ENCODE measurements around the gene PAQR5.

Gene PAQR5

DNA sequence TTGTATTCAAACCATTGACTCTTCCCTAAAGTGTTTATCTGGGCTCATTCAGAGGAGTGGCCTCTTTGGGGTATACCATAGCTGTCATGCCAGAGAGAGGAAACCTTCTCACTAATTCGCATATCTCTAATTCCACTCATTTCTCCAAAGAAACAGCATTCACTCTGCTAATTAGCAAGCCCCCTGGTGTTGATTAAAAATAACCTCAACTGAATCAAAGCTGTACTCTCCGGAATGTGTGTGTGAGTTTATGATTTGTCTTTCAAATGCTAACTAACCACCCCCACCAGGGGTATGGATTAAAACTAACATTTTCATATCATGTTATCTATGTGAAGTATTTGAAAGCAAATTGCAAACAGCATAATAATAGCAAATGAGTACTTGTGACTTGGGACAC, 45.5 kb downstream of the PAQR5 start:
- no peak overlapping the region for H4K8ac ChIP-seq (ENCODE audit: low read depth, low read length)

DNA sequence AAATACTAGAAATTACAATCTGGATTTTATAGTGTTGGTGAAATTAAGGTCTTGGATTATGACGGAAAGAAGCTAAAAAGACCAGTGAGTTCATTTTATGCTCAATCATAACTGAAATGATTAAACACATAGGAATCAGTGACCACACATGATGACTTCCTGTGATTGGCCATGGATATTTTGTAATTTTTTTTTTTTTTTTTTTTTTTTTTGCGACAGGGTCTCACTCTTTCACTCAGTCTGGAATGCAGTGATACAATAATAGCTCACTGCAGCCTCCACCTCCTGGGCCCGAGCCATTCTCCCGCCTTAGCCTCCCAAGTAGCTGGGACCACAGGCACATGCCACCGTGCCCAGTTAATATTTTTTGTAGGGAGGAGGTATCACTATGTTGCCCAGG, 47.4 kb downstream of the PAQR5 start:
- no CpG with 5 or more reads among the region's 5 CpGs for WGBS (ENCODE audit: extremely low coverage, insufficient coverage, insufficient read length)
- H3K4me3 ChIP-seq (ENCODE audit: low read depth, low read length), result no peak overlapping the region
- no peaks in the 10 kb centered on the region for H3K36me3 ChIP-seq (ENCODE audit: control insufficient read depth in 1 of 2, insufficient read depth in 2 of 2, low read length in 2 of 2)
- H3K4ac ChIP-seq (ENCODE audit: low read depth, low read length), result no peak overlapping the region
- no peak overlapping the region for H3K23ac ChIP-seq (ENCODE audit: low read length)
- H4K8ac ChIP-seq (ENCODE audit: low read depth, low read length), result no peak overlapping the region
- no peaks in the 10 kb centered on the region for H3K9me3 ChIP-seq (ENCODE audit: insufficient read depth, low read depth, low read length)
- H2BK12ac ChIP-seq (ENCODE audit: low read length), result no peak overlapping the region
- no peak overlapping the region for H3K9ac ChIP-seq (ENCODE audit: low read length)
- no peak for DNase-seq
- H4K91ac ChIP-seq (ENCODE audit: low read depth, low read length), result no peak overlapping the region
- H3K4me2 ChIP-seq (ENCODE audit: low read length), result no peak overlapping the region
- no peak overlapping the region for H2BK5ac ChIP-seq (ENCODE audit: low read depth, low read length, poor library complexity)
- no peak overlapping the region for H3K14ac ChIP-seq (ENCODE audit: low read length)
- no peak overlapping the region for H2AK5ac ChIP-seq (ENCODE audit: low read length)
- no peak overlapping the region for H4K12ac ChIP-seq (ENCODE audit: low read depth, low read length)
- H3K79me2 ChIP-seq (ENCODE audit: control insufficient read depth, insufficient read depth, low read length, poor library complexity), result no peaks in the 10 kb centered on the region
- H3K27ac ChIP-seq (ENCODE audit: low read depth, low read length), result no peak overlapping the region
- H3K4me1 ChIP-seq (ENCODE audit: control insufficient read depth in 1 of 2, insufficient read depth in 2 of 2, low read length in 2 of 2), result peaks cover 4 to 6% of the 10 kb centered on the region in 2 experiments
- no peaks in the 10 kb centered on the region for H3K79me1 ChIP-seq (ENCODE audit: low read length)
- H3K27me3 ChIP-seq (ENCODE audit: insufficient read depth, low read length), result no peaks in the 10 kb centered on the region
- H2BK120ac ChIP-seq (ENCODE audit: insufficient read depth, low read length, poor library complexity), result no peak overlapping the region
- H3K18ac ChIP-seq (ENCODE audit: low read length), result no peak overlapping the region
- H2AFZ ChIP-seq (ENCODE audit: insufficient read depth, low read length, poor library complexity), result no peak overlapping the region

More for the DNA sequence above, 45.5 kb downstream of the PAQR5 start:
- no peak overlapping the region for H3K4me3 ChIP-seq (ENCODE audit: low read depth, low read length)
- no peaks in the 10 kb centered on the region for H3K79me1 ChIP-seq (ENCODE audit: low read length)
- no peak overlapping the region for H3K4ac ChIP-seq (ENCODE audit: low read depth, low read length)
- no peak overlapping the region for H3K14ac ChIP-seq (ENCODE audit: low read length)
- peaks cover 4 to 6% of the 10 kb centered on the region in 2 experiments for H3K4me1 ChIP-seq (ENCODE audit: control insufficient read depth in 1 of 2, insufficient read depth in 2 of 2, low read length in 2 of 2)
- no peak overlapping the region for H3K4me2 ChIP-seq (ENCODE audit: low read length)
- H3K79me2 ChIP-seq (ENCODE audit: control insufficient read depth, insufficient read depth, low read length, poor library complexity), result no peaks in the 10 kb centered on the region
- H2AFZ ChIP-seq (ENCODE audit: insufficient read depth, low read length, poor library complexity), result no peak overlapping the region
- no peak overlapping the region for H4K91ac ChIP-seq (ENCODE audit: low read depth, low read length)
- no CpG with 5 or more reads among the region's 2 CpGs for WGBS (ENCODE audit: extremely low coverage, insufficient coverage, insufficient read length)
- no peaks in the 10 kb centered on the region for H3K9me3 ChIP-seq (ENCODE audit: insufficient read depth, low read depth, low read length)
- H3K36me3 ChIP-seq (ENCODE audit: control insufficient read depth in 1 of 2, insufficient read depth in 2 of 2, low read length in 2 of 2), result no peaks in the 10 kb centered on the region
- H3K23ac ChIP-seq (ENCODE audit: low read length), result no peak overlapping the region
- H2BK12ac ChIP-seq (ENCODE audit: low read length), result no peak overlapping the region
- no peak overlapping the region for H3K18ac ChIP-seq (ENCODE audit: low read length)
- no peak overlapping the region for H2BK120ac ChIP-seq (ENCODE audit: insufficient read depth, low read length, poor library complexity)
- H3K27ac ChIP-seq (ENCODE audit: low read depth, low read length), result no peak overlapping the region
- H4K12ac ChIP-seq (ENCODE audit: low read depth, low read length), result no peak overlapping the region
- DNase-seq, result no peak
- H2AK5ac ChIP-seq (ENCODE audit: low read length), result no peak overlapping the region
- no peaks in the 10 kb centered on the region for H3K27me3 ChIP-seq (ENCODE audit: insufficient read depth, low read length)
- H3K9ac ChIP-seq (ENCODE audit: low read length), result no peak overlapping the region
- no peak overlapping the region for H2BK5ac ChIP-seq (ENCODE audit: low read depth, low read length, poor library complexity)

DNA sequence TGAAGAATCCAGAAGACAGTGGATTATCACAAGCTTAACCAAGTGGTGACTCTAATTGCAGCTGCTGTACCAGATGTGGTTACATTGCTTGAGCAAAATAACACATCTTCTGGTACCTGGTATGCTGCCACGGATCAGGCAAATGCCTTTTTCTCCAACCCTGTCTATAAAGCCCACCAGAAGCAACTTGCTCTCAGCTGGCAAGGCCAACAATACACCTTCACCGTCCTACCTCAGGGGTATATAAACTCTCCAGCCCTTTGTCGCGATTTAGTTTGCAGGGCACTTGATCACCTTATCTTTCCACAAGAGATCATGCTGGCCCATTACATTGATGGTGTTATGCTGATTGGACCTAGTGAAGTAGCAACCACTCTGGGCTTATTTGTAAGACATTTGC, 52.6 kb downstream of the PAQR5 start:
- Histone ChIP-seq H3K9ac (ENCODE audit: low read length) (no peak overlapping the region), H3K23ac (ENCODE audit: low read length) (no peak overlapping the region), H2BK120ac (ENCODE audit: insufficient read depth, low read length, poor library complexity) (no peak overlapping the region), H3K27ac (ENCODE audit: low read depth, low read length) (no peak overlapping the region), H3K9me3 (ENCODE audit: insufficient read depth, low read depth, low read length) (no peaks in the 10 kb centered on the region), H3K4me2 (ENCODE audit: low read length) (no peak overlapping the region), H4K91ac (ENCODE audit: low read depth, low read length) (no peak overlapping the region), H3K27me3 (ENCODE audit: insufficient read depth, low read length) (no peaks in the 10 kb centered on the region), H3K36me3 (ENCODE audit: control insufficient read depth in 1 of 2, insufficient read depth in 2 of 2, low read length in 2 of 2) (no peaks in the 10 kb centered on the region), H3K18ac (ENCODE audit: low read length) (no peak overlapping the region), H4K8ac (ENCODE audit: low read depth, low read length) (no peak overlapping the region), H2AK5ac (ENCODE audit: low read length) (no peak overlapping the region), H3K14ac (ENCODE audit: low read length) (no peak overlapping the region), H3K4ac (ENCODE audit: low read depth, low read length) (no peak overlapping the region), H2BK5ac (ENCODE audit: low read depth, low read length, poor library complexity) (no peak overlapping the region), H3K79me1 (ENCODE audit: low read length) (no peaks in the 10 kb centered on the region), H3K4me1 (ENCODE audit: control insufficient read depth in 1 of 2, insufficient read depth in 2 of 2, low read length in 2 of 2) (no peaks in the 10 kb centered on the region), H3K79me2 (ENCODE audit: control insufficient read depth, insufficient read depth, low read length, poor library complexity) (no peaks in the 10 kb centered on the region), H4K12ac (ENCODE audit: low read depth, low read length) (no peak overlapping the region), H3K4me3 (ENCODE audit: low read depth, low read length) (no peak overlapping the region), H2BK12ac (ENCODE audit: low read length) (no peak overlapping the region), H2AFZ (ENCODE audit: insufficient read depth, low read length, poor library complexity) (no peak overlapping the region)
- DNase-seq, result no peak
- no CpG with 5 or more reads among the region's 4 CpGs for WGBS (ENCODE audit: extremely low coverage, insufficient coverage, insufficient read length)

DNA sequence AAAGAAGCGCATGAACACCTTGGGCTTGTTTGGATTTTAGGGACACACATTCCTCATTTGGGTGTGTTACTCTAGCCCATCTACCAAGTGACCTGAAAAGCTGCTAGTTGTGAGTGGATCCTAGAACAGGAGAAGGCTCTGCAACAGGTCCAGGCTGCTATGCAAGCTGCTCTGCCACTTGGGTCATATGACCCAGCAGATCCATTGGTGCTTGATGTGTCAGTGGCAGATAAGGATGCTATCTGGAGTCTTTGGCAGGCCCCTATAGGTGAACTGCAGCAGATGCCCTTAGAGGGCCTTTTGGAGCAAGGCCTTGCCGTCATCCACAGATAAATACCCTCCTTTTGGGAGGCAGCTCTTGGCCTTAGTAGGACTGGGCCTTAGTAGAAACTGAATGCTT, 53.2 kb downstream of the PAQR5 start:
- peak in 1 of 2 donors; percentile 3 for DNase-seq
- Histone ChIP-seq H3K14ac (ENCODE audit: low read length) (no peak overlapping the region), H3K18ac (ENCODE audit: low read length) (no peak overlapping the region), H4K12ac (ENCODE audit: low read depth, low read length) (no peak overlapping the region), H2BK12ac (ENCODE audit: low read length) (no peak overlapping the region), H3K4me2 (ENCODE audit: low read length) (no peak overlapping the region), H3K36me3 (ENCODE audit: control insufficient read depth in 1 of 2, insufficient read depth in 2 of 2, low read length in 2 of 2) (no peaks in the 10 kb centered on the region), H3K4ac (ENCODE audit: low read depth, low read length) (no peak overlapping the region), H4K8ac (ENCODE audit: low read depth, low read length) (no peak overlapping the region), H3K9me3 (ENCODE audit: insufficient read depth, low read depth, low read length) (no peaks in the 10 kb centered on the region), H3K23ac (ENCODE audit: low read length) (no peak overlapping the region), H3K79me1 (ENCODE audit: low read length) (no peaks in the 10 kb centered on the region), H3K79me2 (ENCODE audit: control insufficient read depth, insufficient read depth, low read length, poor library complexity) (no peaks in the 10 kb centered on the region), H3K4me3 (ENCODE audit: low read depth, low read length) (no peak overlapping the region), H2BK5ac (ENCODE audit: low read depth, low read length, poor library complexity) (no peak overlapping the region), H2BK120ac (ENCODE audit: insufficient read depth, low read length, poor library complexity) (no peak overlapping the region), H4K91ac (ENCODE audit: low read depth, low read length) (no peak overlapping the region), H2AFZ (ENCODE audit: insufficient read depth, low read length, poor library complexity) (no peak overlapping the region), H2AK5ac (ENCODE audit: low read length) (no peak overlapping the region), H3K27me3 (ENCODE audit: insufficient read depth, low read length) (no peaks in the 10 kb centered on the region), H3K9ac (ENCODE audit: low read length) (no peak overlapping the region), H3K4me1 (ENCODE audit: control insufficient read depth in 1 of 2, insufficient read depth in 2 of 2, low read length in 2 of 2) (no peaks in the 10 kb centered on the region), H3K27ac (ENCODE audit: low read depth, low read length) (no peak overlapping the region)
- no CpG with 5 or more reads among the region's 2 CpGs for WGBS (ENCODE audit: extremely low coverage, insufficient coverage, insufficient read length)

Measured in trophoblast cell (in vitro differentiated cells and primary cell).